ENCODE data around the gene RBM12. TPM values are rescaled to one million over a fixed set of nuclear protein-coding genes. Genes with fewer than 3 reads are reported as not detected.
A peak's percentile ranks its signal among the peaks of the same experiment; 100 is the strongest.

The RBM12 gene
- total and polyA plus RNA-seq, 2 of the 4 experiments (the other 2 are of a cell fraction) = 44.7 to 65.8 TPM

- Histone ChIP-seq H2AFZ (replicated peaks; ENCODE audit: low read length, poor library complexity) (no peak overlapping the region), H4K8ac (ENCODE audit: low read depth in 2 of 2, low read length in 2 of 2) (no peak overlapping the region), H3K27me3 (ENCODE audit: control insufficient read depth, insufficient read depth, low read length) (no peaks in the 10 kb centered on the region), H3K27ac (ENCODE audit: insufficient read depth, low read length) (no peak overlapping the region), H2BK120ac (ENCODE audit: low read depth, low read length) (no peak overlapping the region), H3K4me3 (ENCODE audit: insufficient read depth, low read depth, low read length) (no peak overlapping the region), H2BK5ac (ENCODE audit: low read depth, low read length, poor library complexity, severe bottlenecking) (no peak overlapping the region), H3K9me1 (ENCODE audit: insufficient read depth, low read length) (peaks cover 35% of the 10 kb centered on the region), H4K91ac (ENCODE audit: insufficient read depth, low read depth, low read length) (no peak overlapping the region), H2AK9ac (replicated peaks; ENCODE audit: low read depth, low read length, poor library complexity) (no peak overlapping the region), H3K9me3 (ENCODE audit: control insufficient read depth, insufficient read depth, low read length) (no peaks in the 10 kb centered on the region), H2BK15ac (ENCODE audit: low read depth, low read length) (no peak overlapping the region), H3K4ac (ENCODE audit: low read depth, low read length) (no peak overlapping the region), H4K20me1 (ENCODE audit: insufficient read depth, low read length) (peaks cover 82% of the 10 kb centered on the region), H3K4me1 (ENCODE audit: control insufficient read depth, insufficient read depth, low read length) (peaks cover 11% of the 10 kb centered on the region), H3K23ac (ENCODE audit: low read depth, low read length) (no peak overlapping the region; the same call in 1 of the 2 replicates), H2BK20ac (ENCODE audit: low read depth, low read length) (no peak overlapping the region), H3K36me3 (ENCODE audit: control insufficient read depth, insufficient read depth, low read length) (peaks cover 16% of the 10 kb centered on the region), H3K18ac (ENCODE audit: low read depth, low read length) (no peak overlapping the region), H4K5ac (ENCODE audit: low read depth, low read length) (no peak overlapping the region), H2AK5ac (ENCODE audit: low read depth, low read length) (no peak overlapping the region), H3K9ac (ENCODE audit: low read depth, low read length) (no peak overlapping the region), H3K79me1 (ENCODE audit: low read depth in 1 of 2, low read length in 2 of 2) (peaks cover 46 to 91% of the 10 kb centered on the region in 2 experiments), H3K4me2 (ENCODE audit: low read depth, low read length) (no peak overlapping the region), H3K14ac (replicated peaks; ENCODE audit: low read depth, low read length) (no peak overlapping the region), H3K56ac (ENCODE audit: extremely low read depth, insufficient read depth, low read length) (no peak overlapping the region)
- BruUV-seq (replicated peaks) = no TSS peak
- intact Hi-C loops (cut with micrococcal nuclease) = no loop called here
- ChIA-PET POLR2A (ENCODE audit: unreplicated experiment) (no interaction called here), CTCF (no interaction called here)
- dilution Hi-C loops (cut with HindIII; ENCODE audit: low sequenced_read_pairs, unreplicated experiment) = no loop called here
- TF ChIP-seq BHLHE40 (IDR thresholded peaks at IDR 0.05; ENCODE audit: low read depth, low read length) = no peak
- TF ChIP-seq SMC3 (IDR thresholded peaks at IDR 0.05; ENCODE audit: low read depth, low read length) = no peak
- no peak for TF ChIP-seq CEBPB (IDR thresholded peaks at IDR 0.05; ENCODE audit: low read depth, low read length)
- no peak for TF ChIP-seq MAZ (IDR thresholded peaks at IDR 0.05; ENCODE audit: borderline replicate concordance, low read depth, low read length)
- no peak for TF ChIP-seq CTCF (conservative IDR thresholded peaks at IDR 0.05; ENCODE audit: low read depth, low read length)
- TF ChIP-seq USF2 (IDR thresholded peaks at IDR 0.05; ENCODE audit: low read depth, low read length) = no peak
- TF ChIP-seq CHD1 (IDR thresholded peaks at IDR 0.05; ENCODE audit: low read depth, low read length) = no peak
- no peak for TF ChIP-seq ELK1 (IDR thresholded peaks at IDR 0.05; ENCODE audit: borderline replicate concordance, low read depth, low read length)
- no peak for TF ChIP-seq NFE2L2 (IDR thresholded peaks at IDR 0.05; ENCODE audit: low read depth, low read length)
- DNase-seq = no peak
- in situ Hi-C loops (cut with MboI; ENCODE audit: low sequenced_read_pairs) = no loop called here
- ATAC-seq (ENCODE audit: low read depth) = peak; percentile 57
- WGBS, 2 experiments (ENCODE audit: extremely low coverage in 2 of 2, insufficient read length in 1 of 2) = 26% methylated on average over 4 of the region's 4 CpGs; no CpG with 5 or more reads in 1 of the 2 experiments
Observed at GRCh38 chr20:35635652-35636051, 29.0 kb downstream of the RBM12 start.

All from IMR-90 (cell line).